Activated B cell treated with CpG ODN at 0.5 μM for 24 hours (primary cell): Measurements from ENCODE around the gene CMIP. TPM values are rescaled to one million over a fixed set of nuclear protein-coding genes. Genes with fewer than 3 reads are reported as not detected.

Experiments used
- ATAC-seq: fragments of 200-7000 bp; cut with Tn5 transposase; one replicate; pipeline ENCODE4 v1.10.0; 2021; ENCODE audit warnings: low read depth, mild to moderate bottlenecking, moderate library complexity
- CTCF ChIA-PET: fragments of 350-600 bp; sonication (Branson Sonifier 250); formaldehyde crosslinking; loops from one replicate; lab custom pipeline; 2021; ENCODE audit warnings: antibody characterized with exemption; lab: Charles Lee
- POLR2A ChIA-PET: fragments of 350-600 bp; sonication (Branson Sonifier 250); formaldehyde crosslinking; loops from one replicate; lab custom pipeline; 2021; ENCODE audit warnings: antibody characterized with exemption; lab: Charles Lee
- DNase-seq: peaks from one replicate; pipeline ENCODE4 v3.0.0; 2022
- H3K27ac Mint-ChIP-seq: one replicate; pipeline ENCODE4 v1.8.0; 2020; ENCODE audit warnings: mixed read lengths
- H3K27me3 Mint-ChIP-seq: one replicate; pipeline ENCODE4 v1.8.0; 2021; ENCODE audit warnings: mixed read lengths
- H3K36me3 Mint-ChIP-seq: one replicate; pipeline ENCODE4 v1.8.0; 2021; ENCODE audit warnings: low read depth, mixed read lengths
- H3K4me1 Mint-ChIP-seq: one replicate; pipeline ENCODE4 v1.8.0; 2021; ENCODE audit warnings: mixed read lengths
- H3K4me3 Mint-ChIP-seq: one replicate; pipeline ENCODE4 v1.8.0; 2020; ENCODE audit warnings: mild to moderate bottlenecking, mixed read lengths
- H3K9me3 Mint-ChIP-seq: one replicate; pipeline ENCODE4 v1.8.0; 2020; ENCODE audit warnings: mixed read lengths
- intact Hi-C: fragments of 100-400 bp; cut with micrococcal nuclease; formaldehyde crosslinking; loops from one replicate; pipeline ENCODE4 v1.15.1; 2024
- total RNA-seq: library from RNA; stranded (reverse); gene quantifications from 2 replicates; pipeline ENCODE4 v1.2.3, GENCODE V29; 2022
- TF ChIP-seq, protein P1 (sequence below): fragments of 200-600 bp; IDR thresholded peaks from one replicate; pipeline ENCODE4 v1.8.0; 2022; ENCODE audit warnings: antibody characterized with exemption, mild to moderate bottlenecking

CMIP gene
- total RNA-seq, 1 donor from 2014 or later: 76.3 TPM

- ChIA-PET POLR2A (no interaction called here), CTCF (no interaction called here)
- no peak overlapping the region for H3K4me3 Mint-ChIP-seq
- no peaks in the 10 kb centered on the region for H3K9me3 Mint-ChIP-seq
- H3K27ac Mint-ChIP-seq: no peak overlapping the region
- intact Hi-C loops: no loop called here
- peaks cover 33% of the 10 kb centered on the region for H3K36me3 Mint-ChIP-seq
- H3K4me1 Mint-ChIP-seq: peaks cover 28% of the 10 kb centered on the region
- TF ChIP-seq, protein P1, sequence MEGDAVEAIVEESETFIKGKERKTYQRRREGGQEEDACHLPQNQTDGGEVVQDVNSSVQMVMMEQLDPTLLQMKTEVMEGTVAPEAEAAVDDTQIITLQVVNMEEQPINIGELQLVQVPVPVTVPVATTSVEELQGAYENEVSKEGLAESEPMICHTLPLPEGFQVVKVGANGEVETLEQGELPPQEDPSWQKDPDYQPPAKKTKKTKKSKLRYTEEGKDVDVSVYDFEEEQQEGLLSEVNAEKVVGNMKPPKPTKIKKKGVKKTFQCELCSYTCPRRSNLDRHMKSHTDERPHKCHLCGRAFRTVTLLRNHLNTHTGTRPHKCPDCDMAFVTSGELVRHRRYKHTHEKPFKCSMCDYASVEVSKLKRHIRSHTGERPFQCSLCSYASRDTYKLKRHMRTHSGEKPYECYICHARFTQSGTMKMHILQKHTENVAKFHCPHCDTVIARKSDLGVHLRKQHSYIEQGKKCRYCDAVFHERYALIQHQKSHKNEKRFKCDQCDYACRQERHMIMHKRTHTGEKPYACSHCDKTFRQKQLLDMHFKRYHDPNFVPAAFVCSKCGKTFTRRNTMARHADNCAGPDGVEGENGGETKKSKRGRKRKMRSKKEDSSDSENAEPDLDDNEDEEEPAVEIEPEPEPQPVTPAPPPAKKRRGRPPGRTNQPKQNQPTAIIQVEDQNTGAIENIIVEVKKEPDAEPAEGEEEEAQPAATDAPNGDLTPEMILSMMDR: no peak
- DNase-seq (no peak), ATAC-seq (no peak)
- no peaks in the 10 kb centered on the region for H3K27me3 Mint-ChIP-seq
These were observed 267.2 kb downstream of the CMIP start for GRCh38 chr16:81711657-81712319.

DNA sequence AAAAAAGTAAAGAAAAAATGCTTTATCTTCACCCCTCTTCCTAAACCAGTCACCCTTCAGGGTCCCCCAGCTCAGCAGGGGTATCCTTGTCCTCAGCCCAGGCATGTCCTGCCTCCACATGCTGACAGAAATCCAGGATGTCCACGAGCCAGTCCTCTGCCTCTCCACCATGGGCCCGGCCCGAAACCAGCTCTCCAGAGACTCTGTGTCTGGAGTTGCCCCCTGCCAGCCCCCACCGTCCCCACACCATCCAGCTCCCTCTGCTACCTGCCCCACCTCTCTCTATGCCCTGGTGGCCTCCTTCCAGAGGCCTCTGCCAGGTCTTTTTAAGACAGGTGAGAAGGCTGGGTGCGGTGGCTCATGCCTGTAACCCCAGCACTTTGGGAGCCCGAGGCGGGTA, 268.1 kb downstream of the CMIP start:
- TF ChIP-seq, protein P1: no peak
- ATAC-seq (no peak), DNase-seq (no peak)
- H3K4me1 Mint-ChIP-seq: peaks cover 36% of the 10 kb centered on the region
- H3K9me3 Mint-ChIP-seq: no peaks in the 10 kb centered on the region
- intact Hi-C loops: no loop called here
- ChIA-PET CTCF (interaction anchor here (1.2 kb wide), 1 partner anchor 15 kb away, joined by 3 read pairs; no protein-coding TSS in a partner anchor), POLR2A (no interaction called here)
- peaks cover 25% of the 10 kb centered on the region for H3K36me3 Mint-ChIP-seq
- H3K27ac Mint-ChIP-seq: peak overlapping the region; percentile 24
- no peak overlapping the region for H3K4me3 Mint-ChIP-seq
- no peaks in the 10 kb centered on the region for H3K27me3 Mint-ChIP-seq

DNA sequence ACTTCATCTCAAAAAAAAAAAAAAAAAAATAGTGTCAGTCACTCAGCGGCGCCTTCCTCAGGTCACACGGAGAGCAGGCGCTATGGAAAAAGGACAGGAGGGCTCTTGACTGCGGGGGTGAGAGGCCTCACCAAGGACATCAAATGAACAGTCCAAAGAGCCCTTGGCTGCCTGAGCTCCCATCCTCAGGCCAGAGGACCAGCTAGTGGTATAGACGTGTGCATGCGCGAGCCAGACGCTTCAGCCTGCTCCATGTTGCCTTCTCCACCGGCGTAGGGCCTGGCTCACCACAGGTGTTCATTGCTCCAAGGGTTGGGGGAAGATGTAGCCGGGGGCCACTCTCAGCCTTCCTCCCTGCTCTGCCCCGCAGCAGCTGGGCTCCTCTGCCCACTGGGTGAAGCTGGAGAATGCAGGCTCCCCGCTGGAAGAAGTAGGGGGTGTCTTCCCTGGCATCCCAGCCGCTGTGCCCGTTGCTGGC, 268.7 kb downstream of the CMIP start:
- peaks cover 41% of the 10 kb centered on the region for H3K4me1 Mint-ChIP-seq
- no peak overlapping the region for H3K27ac Mint-ChIP-seq
- ChIA-PET POLR2A (interaction anchor here (0.6 kb wide), 1 partner anchor 115 kb away, joined by 4 read pairs; no protein-coding TSS in a partner anchor), CTCF (interaction anchor here (1.2 kb wide), 1 partner anchor 16 kb away, joined by 3 read pairs; no protein-coding TSS in a partner anchor)
- TF ChIP-seq, protein P1: no peak
- no peaks in the 10 kb centered on the region for H3K27me3 Mint-ChIP-seq
- ATAC-seq (no peak), DNase-seq (no peak)
- H3K36me3 Mint-ChIP-seq: peaks cover 19% of the 10 kb centered on the region
- H3K4me3 Mint-ChIP-seq: no peak overlapping the region
- intact Hi-C loops: no loop called here
- H3K9me3 Mint-ChIP-seq: no peaks in the 10 kb centered on the region

DNA sequence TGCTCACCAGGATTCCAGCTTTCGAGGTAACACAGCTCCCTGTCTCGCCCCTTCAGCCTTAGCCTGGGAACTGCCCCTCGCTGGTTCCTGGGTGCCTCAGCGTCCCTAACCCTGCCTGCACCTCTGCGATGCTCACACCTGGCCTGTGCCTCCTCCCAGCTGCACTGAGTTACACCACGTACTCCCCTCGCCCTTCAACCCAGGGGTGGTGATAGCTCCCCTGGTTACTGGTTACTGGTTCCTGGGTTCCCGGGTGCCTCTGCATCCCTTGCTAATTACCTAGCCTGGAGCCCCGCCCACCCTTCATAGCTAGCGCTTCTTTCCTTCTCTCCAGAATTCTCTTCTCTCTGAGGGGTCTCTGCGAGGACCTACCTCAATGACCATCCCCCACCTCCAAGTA, 269.2 kb downstream of the CMIP start:
- Mint-ChIP-seq H3K4me3 (no peak overlapping the region), H3K27ac (no peak overlapping the region), H3K36me3 (peaks cover 15% of the 10 kb centered on the region), H3K9me3 (no peaks in the 10 kb centered on the region), H3K27me3 (no peaks in the 10 kb centered on the region), H3K4me1 (peaks cover 46% of the 10 kb centered on the region)
- DNase-seq (no peak), ATAC-seq (no peak)
- TF ChIP-seq, protein P1: no peak
- intact Hi-C loops: no loop called here
- ChIA-PET CTCF (interaction anchor here (0.9 to 1.5 kb wide), 3 partner anchors 10 to 16 kb away, joined by 3 to 5 read pairs (median 3); no protein-coding TSS in a partner anchor), POLR2A (interaction anchor here (0.6 kb wide), 1 partner anchor 114 kb away, joined by 4 read pairs; no protein-coding TSS in a partner anchor)

DNA sequence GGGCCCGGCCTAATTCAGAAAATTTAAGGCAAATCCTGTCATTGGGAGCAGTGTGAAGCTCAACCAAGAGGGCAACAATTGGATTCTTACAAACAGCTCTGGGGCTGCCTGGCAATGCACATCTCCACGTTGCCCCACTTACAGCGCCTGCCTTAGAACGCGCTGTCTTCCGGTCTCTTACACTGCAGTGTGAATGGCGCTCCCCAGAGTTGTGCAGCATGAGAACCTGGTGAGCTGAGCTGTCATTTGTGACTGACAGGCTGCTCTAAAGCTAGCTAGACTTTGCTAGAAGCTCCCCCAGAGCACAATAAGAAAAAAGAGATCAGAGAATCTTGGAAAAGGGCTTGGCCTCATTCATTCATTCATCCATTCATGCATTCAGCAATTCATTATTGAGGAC, 270.0 kb downstream of the CMIP start:
- no peaks in the 10 kb centered on the region for H3K27me3 Mint-ChIP-seq
- intact Hi-C loops: no loop called here
- H3K9me3 Mint-ChIP-seq: no peaks in the 10 kb centered on the region
- TF ChIP-seq, protein P1: no peak
- H3K36me3 Mint-ChIP-seq: peaks cover 10% of the 10 kb centered on the region
- peak overlapping the region; percentile 89 for H3K27ac Mint-ChIP-seq
- peaks cover 49% of the 10 kb centered on the region for H3K4me1 Mint-ChIP-seq
- CTCF ChIA-PET: interaction anchor here (0.7 to 1.5 kb wide), 4 partner anchors 10 to 349 kb away, joined by 3 to 5 read pairs (median 4); no protein-coding TSS in a partner anchor
- no peak overlapping the region for H3K4me3 Mint-ChIP-seq
- POLR2A ChIA-PET: interaction anchor here (0.6 to 1.7 kb wide), 8 partner anchors 17 to 297 kb away, joined by 3 to 14 read pairs (median 6); partner anchors contain the start of gene SDR42E1
- DNase-seq (no peak), ATAC-seq (no peak)
